ENCODE data around the gene LMNA. TPM values are rescaled to one million over a fixed set of nuclear protein-coding genes. Genes with fewer than 3 reads are reported as not detected.

LMNA gene
- total and polyA plus RNA-seq, 10 of the 15 experiments (the other 5 are each of a cell fraction or from before 2014, with no cell fraction given), result 0.42 to 334 (median 81.1) TPM

GRCh38 chr1:156074661-156075060 lies 39.9 kb upstream of the LMNA start:
- no peaks in the 10 kb centered on the region for H4K20me1 ChIP-seq (ENCODE audit: control insufficient read depth, insufficient read depth)
- ATAC-seq, result no peak
- no peak for DNase-seq (ENCODE audit: low read depth, low spot score)
- FAIRE-seq, result no peak
- no TSS peak for BruUV-seq (replicated peaks)
- no peak overlapping the region for H2AFZ ChIP-seq (ENCODE audit: control insufficient read depth, low read depth, low read length)
- peaks cover 2% of the 10 kb centered on the region; the same call in 1 of the 2 replicates for H3K79me2 ChIP-seq (ENCODE audit: control insufficient read depth, insufficient read depth, low read length)
- no peak overlapping the region for H3K27ac ChIP-seq (ENCODE audit: control insufficient read depth, insufficient read depth)
- intact Hi-C loops (cut with micrococcal nuclease; ENCODE audit: unreplicated experiment), result no loop called here
- no peaks in the 10 kb centered on the region; the same call in 2 of the 3 replicates for H3K9me3 ChIP-seq (replicated peaks; ENCODE audit: control insufficient read depth, insufficient read depth, low read length)
- ChIA-PET SMC1A (ENCODE audit: uncharacterized antibody, unreplicated experiment) (interaction anchor here (2.0 kb wide), 1 partner anchor 9 kb away, joined by 8 read pairs; no protein-coding TSS in a partner anchor), RAD21 (ENCODE audit: unreplicated experiment) (interaction anchor here (1.5 kb wide), 1 partner anchor 137 kb away, joined by 4 read pairs; no protein-coding TSS in a partner anchor), POLR2A (interaction anchor here (0.5 to 1.2 kb wide), 3 partner anchors 11 to 348 kb away, joined by 3 to 6 read pairs (median 3); no protein-coding TSS in a partner anchor), CTCF (interaction anchor here (1.1 to 2.6 kb wide), 3 partner anchors 9 to 86 kb away, joined by 3 to 24 read pairs (median 8); no protein-coding TSS in a partner anchor)
- in situ Hi-C loops (cut with MboI), result no loop called here
- H3K36me3 ChIP-seq (ENCODE audit: control insufficient read depth in 2 of 2, insufficient read depth in 2 of 2, low read length in 1 of 2), result no peaks in the 10 kb centered on the region
- no peak for TF ChIP-seq MYC (IDR thresholded peaks at IDR 0.05; ENCODE audit: insufficient read depth, insufficient read length, insufficient replicate concordance, low read length, severe bottlenecking)
- H3K27me3 ChIP-seq (replicated peaks in 1 of 2; ENCODE audit: control insufficient read depth in 2 of 2, insufficient read depth in 2 of 2, low read length in 1 of 2), result no peaks in the 10 kb centered on the region
- no peak overlapping the region; the same call in 1 of the 2 replicates for H3K4me3 ChIP-seq
- WGBS (ENCODE audit: insufficient coverage, insufficient replicate concordance, low lambda C conversion rate, missing lambda C conversion rate), result 88% methylated on average over 6 of the region's 8 CpGs
- no peak overlapping the region for H3K4me2 ChIP-seq (ENCODE audit: control insufficient read depth, insufficient read depth)
- peaks cover 10% of the 10 kb centered on the region for H3K4me1 ChIP-seq (ENCODE audit: control insufficient read depth, insufficient read depth, low read length)
- H3K9ac ChIP-seq (ENCODE audit: control insufficient read depth, insufficient read depth, low read length), result no peak overlapping the region

- Histone ChIP-seq H3K36me3 (ENCODE audit: control insufficient read depth in 2 of 2, insufficient read depth in 2 of 2, low read length in 1 of 2) (no peaks in the 10 kb centered on the region), H3K9ac (ENCODE audit: control insufficient read depth, insufficient read depth, low read length) (no peak overlapping the region), H3K4me1 (ENCODE audit: control insufficient read depth, insufficient read depth, low read length) (peaks cover 10% of the 10 kb centered on the region), H2AFZ (ENCODE audit: control insufficient read depth, low read depth, low read length) (no peak overlapping the region), H3K79me2 (ENCODE audit: control insufficient read depth, insufficient read depth, low read length) (peaks cover 2% of the 10 kb centered on the region; the same call in 1 of the 2 replicates), H3K4me2 (ENCODE audit: control insufficient read depth, insufficient read depth) (peak overlapping the region; percentile 94; the same call in 1 of the 2 replicates), H3K27ac (ENCODE audit: control insufficient read depth, insufficient read depth) (no peak overlapping the region), H3K27me3 (replicated peaks in 1 of 2; ENCODE audit: control insufficient read depth in 2 of 2, insufficient read depth in 2 of 2, low read length in 1 of 2) (no peaks in the 10 kb centered on the region), H3K4me3 (0 out of 2 replicates have a peak overlapping the region, but pooled peaks have one; percentile 86), H4K20me1 (ENCODE audit: control insufficient read depth, insufficient read depth) (no peaks in the 10 kb centered on the region), H3K9me3 (replicated peaks; ENCODE audit: control insufficient read depth, insufficient read depth, low read length) (no peaks in the 10 kb centered on the region; the same call in 2 of the 3 replicates)
- DNase-seq (ENCODE audit: low read depth, low spot score) (no peak), ATAC-seq (no peak), FAIRE-seq (no peak)
- TF ChIP-seq SP1 (IDR thresholded peaks at IDR 0.05; ENCODE audit: low read depth, low read length), result no peak
- no peak for TF ChIP-seq STAT3 (IDR thresholded peaks at IDR 0.05; ENCODE audit: low read depth, low read length)
- no peak for TF ChIP-seq CHD1 (IDR thresholded peaks at IDR 0.05; ENCODE audit: low read depth, low read length)
- TF ChIP-seq CTCF (IDR thresholded peaks at IDR 0.05 in 2 of 3, conservative IDR thresholded peaks at IDR 0.05 in 1 of 3; ENCODE audit: control insufficient read depth in 2 of 3, extremely low read depth in 1 of 3, insufficient read depth in 1 of 3, low read depth in 3 of 3, low read length in 3 of 3), result 0 out of 6 replicates have a peak, but pooled peaks of 1 of the 3 experiments have one; percentile 0
- ChIA-PET CTCF (interaction anchor here (1.0 to 2.6 kb wide), 7 partner anchors 9 to 292 kb away, joined by 3 to 24 read pairs (median 4); no protein-coding TSS in a partner anchor), RAD21 (ENCODE audit: unreplicated experiment) (interaction anchor here (1.5 kb wide), 1 partner anchor 137 kb away, joined by 4 read pairs; no protein-coding TSS in a partner anchor), POLR2A (interaction anchor here (0.5 to 1.2 kb wide), 4 partner anchors 8 to 349 kb away, joined by 3 to 6 read pairs (median 3); no protein-coding TSS in a partner anchor), SMC1A (ENCODE audit: uncharacterized antibody, unreplicated experiment) (interaction anchor here (1.0 to 2.0 kb wide), 2 partner anchors 9 to 157 kb away, joined by 3 to 8 read pairs; no protein-coding TSS in a partner anchor)
- in situ Hi-C loops (cut with MboI) (no loop called here), intact Hi-C loops (cut with micrococcal nuclease; ENCODE audit: unreplicated experiment) (no loop called here)
- no TSS peak for BruUV-seq (replicated peaks)
- 96% methylated on average over 3 of the region's 3 CpGs for WGBS (ENCODE audit: insufficient coverage, insufficient replicate concordance, low lambda C conversion rate, missing lambda C conversion rate)
These were observed 39.3 kb upstream of the LMNA start for GRCh38 chr1:156075162-156075561.

Measured in GM12878 (cell line).